RPMI8226 (cell line): ENCODE data around the gene ASCC2.
"Not testable (repeated sequence)": the region's sequence is repeated elsewhere in the genome, so short reads cannot be mapped to it uniquely, and the experiment has no call there.

ENCODE experiments used
- DNase-seq: peaks from one replicate; pipeline ENCODE4 v3.0.0-alpha.2; 2015

The ASCC2 gene

GRCh38 chr22:29854432-29854831 lies 16.4 kb upstream of the ASCC2 start:
- DNase-seq = no peak

- no peak for DNase-seq
These were observed 10.0 kb upstream of the ASCC2 start for GRCh38 chr22:29848111-29848510.

- no peak for DNase-seq
These were observed 8.2 kb upstream of the ASCC2 start for GRCh38 chr22:29846290-29846689.

- DNase-seq = no peak
These were observed 4.7 kb upstream of the ASCC2 start for GRCh38 chr22:29842740-29843139.

GRCh38 chr22:29842172-29842571 lies 4.1 kb upstream of the ASCC2 start:
- DNase-seq = no peak

- DNase-seq = no peak
These were observed 2.4 kb upstream of the ASCC2 start for GRCh38 chr22:29840498-29840897.

GRCh38 chr22:29839039-29839438 lies 965 bp upstream of the ASCC2 start:
- no peak for DNase-seq

GRCh38 chr22:29838599-29838956 lies 504 bp upstream of the ASCC2 start:
- no peak for DNase-seq

- DNase-seq = not testable (repeated sequence)
These were observed 1.2 kb downstream of the ASCC2 start for GRCh38 chr22:29836791-29837370.

GRCh38 chr22:29834046-29834445 lies 4.0 kb downstream of the ASCC2 start:
- DNase-seq = no peak

- DNase-seq = no peak
These were observed 4.6 kb downstream of the ASCC2 start for GRCh38 chr22:29833392-29833965.

GRCh38 chr22:29831958-29832357 lies 6.1 kb downstream of the ASCC2 start:
- DNase-seq = no peak

GRCh38 chr22:29831186-29831921 lies 6.7 kb downstream of the ASCC2 start:
- DNase-seq = no peak

- DNase-seq = no peak
These were observed 7.5 kb downstream of the ASCC2 start for GRCh38 chr22:29830585-29830984.

- DNase-seq = not testable (repeated sequence)
These were observed 10.3 kb downstream of the ASCC2 start for GRCh38 chr22:29827726-29828125.

- DNase-seq = no peak
These were observed 11.0 kb downstream of the ASCC2 start for GRCh38 chr22:29827091-29827490.

- no peak for DNase-seq
These were observed 12.5 kb downstream of the ASCC2 start for GRCh38 chr22:29825578-29825977.

- DNase-seq = no peak
These were observed 13.4 kb downstream of the ASCC2 start for GRCh38 chr22:29824677-29825076.

- DNase-seq = no peak
These were observed 16.6 kb downstream of the ASCC2 start for GRCh38 chr22:29821291-29822016.

GRCh38 chr22:29820961-29821290 lies 17.1 kb downstream of the ASCC2 start:
- DNase-seq = no peak

GRCh38 chr22:29819501-29819900 lies 18.6 kb downstream of the ASCC2 start:
- DNase-seq = no peak

GRCh38 chr22:29817724-29818123 lies 20.4 kb downstream of the ASCC2 start:
- DNase-seq = no peak

GRCh38 chr22:29816980-29817379 lies 21.1 kb downstream of the ASCC2 start:
- no peak for DNase-seq

- no peak for DNase-seq
These were observed 21.5 kb downstream of the ASCC2 start for GRCh38 chr22:29816539-29816938.
